NCI-H2196 (cell line): Measurements from ENCODE around the gene TUBA4A.
"Not testable (repeated sequence)": the region's sequence is repeated elsewhere in the genome, so short reads cannot be mapped to it uniquely, and the experiment has no call there.

ENCODE experiments used
- DNase-seq: peaks from one replicate; lab custom pipeline; 2025; ENCODE audit not compliant: unreplicated experiment; lab: John Stamatoyannopoulos, UW

TUBA4A gene

GRCh38 chr2:219287116-219287440 lies 33.4 kb upstream of the TUBA4A start:
- DNase-seq = not testable (repeated sequence)

GRCh38 chr2:219286436-219287115 lies 32.9 kb upstream of the TUBA4A start:
- DNase-seq = no peak

GRCh38 chr2:219285894-219286425 lies 32.2 kb upstream of the TUBA4A start:
- peak; percentile 13 for DNase-seq

- no peak for DNase-seq
Observed at GRCh38 chr2:219285373-219285735, 31.6 kb upstream of the TUBA4A start.

GRCh38 chr2:219284501-219285372 lies 31.0 kb upstream of the TUBA4A start:
- DNase-seq = no peak

- no peak for DNase-seq
Observed at GRCh38 chr2:219282943-219283581, 29.3 kb upstream of the TUBA4A start.

- DNase-seq = no peak
Observed at GRCh38 chr2:219282375-219282774, 28.7 kb upstream of the TUBA4A start.

GRCh38 chr2:219281588-219281987 lies 27.9 kb upstream of the TUBA4A start:
- no peak for DNase-seq

- DNase-seq = no peak
Observed at GRCh38 chr2:219280651-219281050, 26.9 kb upstream of the TUBA4A start.

GRCh38 chr2:219279916-219280516 lies 26.3 kb upstream of the TUBA4A start:
- no peak for DNase-seq

GRCh38 chr2:219279151-219279915 lies 25.6 kb upstream of the TUBA4A start, which contains the start of gene DNAJB2:
TSS of gene DNAJB2 (plus strand) at chr2:219279366. CDS start at chr2:219279834, 468 bp downstream.
- DNase-seq = peak; percentile 98

- DNase-seq = no peak
Observed at GRCh38 chr2:219278655-219279150, 25.0 kb upstream of the TUBA4A start.

GRCh38 chr2:219277703-219278654 lies 24.3 kb upstream of the TUBA4A start:
- peak; percentile 79 for DNase-seq

- peak; percentile 37 for DNase-seq
Observed at GRCh38 chr2:219274361-219274921, 20.7 kb upstream of the TUBA4A start.

GRCh38 chr2:219273937-219274336 lies 20.2 kb upstream of the TUBA4A start:
- DNase-seq = no peak

GRCh38 chr2:219272995-219273394 lies 19.3 kb upstream of the TUBA4A start:
- no peak for DNase-seq

- no peak for DNase-seq
Observed at GRCh38 chr2:219272356-219272755, 18.6 kb upstream of the TUBA4A start.

- DNase-seq = no peak
Observed at GRCh38 chr2:219271021-219271420, 17.3 kb upstream of the TUBA4A start.

- DNase-seq = no peak
Observed at GRCh38 chr2:219270055-219270372, 16.3 kb upstream of the TUBA4A start.
